ENCODE measurements around the gene SLC35A2.

SLC35A2 gene

DNA sequence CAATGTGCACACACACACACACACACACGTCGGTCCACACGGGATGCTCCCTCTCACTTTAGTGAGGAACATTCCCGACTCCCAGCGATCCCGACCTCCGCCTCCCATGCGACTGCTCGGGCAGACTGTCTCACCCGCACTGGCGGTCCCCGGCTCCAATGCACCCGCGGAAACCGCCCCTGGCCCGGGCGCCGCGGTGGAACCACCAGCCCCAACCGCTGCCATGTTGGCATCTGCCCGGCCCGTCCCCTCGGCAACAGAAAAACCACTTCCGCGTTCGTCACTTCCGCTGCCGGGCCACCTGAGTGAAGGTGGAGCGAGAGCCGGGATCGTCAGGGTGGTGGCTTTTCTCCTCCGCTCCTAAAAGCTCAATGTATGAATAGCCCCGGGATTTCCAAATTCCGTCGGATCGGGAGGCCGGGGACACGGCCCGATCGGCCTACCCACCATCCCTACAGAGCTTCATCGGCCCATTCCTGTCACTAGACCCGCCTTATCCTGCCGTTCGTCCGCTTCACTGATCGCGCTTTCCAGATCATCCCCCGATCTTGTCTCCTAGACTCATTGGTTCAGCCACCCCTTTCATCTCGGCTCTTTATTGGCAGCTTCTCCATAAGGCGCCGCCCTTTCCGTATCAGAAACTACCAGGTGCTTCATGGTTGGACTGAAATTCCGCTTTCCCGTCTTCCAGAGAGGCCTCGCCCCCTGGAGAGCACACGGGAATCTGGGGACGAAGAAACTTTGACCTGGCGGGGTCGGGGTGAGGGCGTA, at the start of gene SLC35A2:
SLC35A2 (minus strand) TSS at position 235 of the 771 bp plus-strand sequence; CDS start at position 225, 10 bp downstream.
- Histone ChIP-seq H3K4me1 (ENCODE audit: control insufficient read depth, insufficient read depth, low read length) (no peaks in the 10 kb centered on the region), H3K4me3 (ENCODE audit: low read length) (peak within 1 kb of the TSS; percentile 86), H3K9ac (ENCODE audit: low read length) (peak within 1 kb of the TSS; percentile 56), H3K27me3 (ENCODE audit: control insufficient read depth, insufficient read depth, low read length) (no peaks in the 10 kb centered on the region), H3K27ac (ENCODE audit: low read depth, low read length) (peak within 1 kb of the TSS; percentile 48), H3K36me3 (ENCODE audit: control insufficient read depth, insufficient read depth, low read length) (peaks cover 4% of the 10 kb centered on the region)

DNA sequence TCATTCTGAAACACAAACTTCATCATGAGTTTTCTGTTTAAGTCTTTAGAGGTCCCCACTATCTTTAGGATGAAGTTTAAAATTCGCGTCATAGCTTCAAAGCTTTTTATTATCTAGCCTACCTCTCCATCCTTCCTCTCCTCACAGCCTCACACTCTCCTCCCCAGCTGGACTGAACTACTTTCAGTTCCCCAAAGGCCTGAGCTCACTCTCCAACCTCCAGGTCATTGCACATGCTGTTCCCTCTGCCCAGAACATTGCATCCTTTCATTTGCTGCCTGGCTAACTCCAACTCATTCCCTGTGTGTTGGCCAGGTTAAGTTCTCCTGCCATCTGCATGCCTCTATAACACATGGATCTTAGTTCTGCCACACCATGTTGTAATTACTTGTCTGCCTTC, 48.8 kb upstream of the SLC35A2 start:
- Histone ChIP-seq H3K4me1 (ENCODE audit: control insufficient read depth, insufficient read depth, low read length) (peaks cover 8% of the 10 kb centered on the region), H3K36me3 (ENCODE audit: control insufficient read depth, insufficient read depth, low read length) (no peaks in the 10 kb centered on the region), H3K27ac (ENCODE audit: low read depth, low read length) (no peak overlapping the region), H3K4me3 (ENCODE audit: low read length) (no peak overlapping the region), H3K9ac (ENCODE audit: low read length) (no peak overlapping the region), H3K27me3 (ENCODE audit: control insufficient read depth, insufficient read depth, low read length) (no peaks in the 10 kb centered on the region)

DNA sequence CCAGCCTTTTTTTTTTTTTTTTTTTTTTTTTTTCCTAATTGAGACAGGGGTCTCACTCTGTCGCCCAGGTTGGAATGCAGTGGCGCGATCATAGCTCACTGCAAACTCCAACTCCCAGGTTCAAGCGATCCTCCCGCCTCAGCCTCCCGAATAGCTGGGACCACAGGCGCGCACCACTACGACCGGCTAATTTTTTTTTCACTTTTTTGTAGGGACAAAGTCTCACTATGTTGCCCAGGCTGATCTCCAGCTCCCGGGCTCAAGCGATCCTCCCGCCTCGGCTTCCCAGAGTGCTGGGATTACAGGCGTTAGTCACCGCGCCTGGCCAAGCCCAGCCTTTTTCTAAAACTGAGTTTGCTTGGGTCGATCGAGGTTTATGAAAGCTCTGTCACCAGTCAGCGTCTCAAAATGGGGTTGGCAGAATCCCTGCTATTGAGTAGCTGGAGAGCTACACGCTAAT, 47.2 kb upstream of the SLC35A2 start:
- Histone ChIP-seq H3K36me3 (ENCODE audit: control insufficient read depth, insufficient read depth, low read length) (no peaks in the 10 kb centered on the region), H3K27ac (ENCODE audit: low read depth, low read length) (peak overlapping the region; percentile 84), H3K4me1 (ENCODE audit: control insufficient read depth, insufficient read depth, low read length) (peaks cover 8% of the 10 kb centered on the region), H3K4me3 (ENCODE audit: low read length) (peak overlapping the region; percentile 62), H3K27me3 (ENCODE audit: control insufficient read depth, insufficient read depth, low read length) (no peaks in the 10 kb centered on the region), H3K9ac (ENCODE audit: low read length) (peak overlapping the region; percentile 32)

DNA sequence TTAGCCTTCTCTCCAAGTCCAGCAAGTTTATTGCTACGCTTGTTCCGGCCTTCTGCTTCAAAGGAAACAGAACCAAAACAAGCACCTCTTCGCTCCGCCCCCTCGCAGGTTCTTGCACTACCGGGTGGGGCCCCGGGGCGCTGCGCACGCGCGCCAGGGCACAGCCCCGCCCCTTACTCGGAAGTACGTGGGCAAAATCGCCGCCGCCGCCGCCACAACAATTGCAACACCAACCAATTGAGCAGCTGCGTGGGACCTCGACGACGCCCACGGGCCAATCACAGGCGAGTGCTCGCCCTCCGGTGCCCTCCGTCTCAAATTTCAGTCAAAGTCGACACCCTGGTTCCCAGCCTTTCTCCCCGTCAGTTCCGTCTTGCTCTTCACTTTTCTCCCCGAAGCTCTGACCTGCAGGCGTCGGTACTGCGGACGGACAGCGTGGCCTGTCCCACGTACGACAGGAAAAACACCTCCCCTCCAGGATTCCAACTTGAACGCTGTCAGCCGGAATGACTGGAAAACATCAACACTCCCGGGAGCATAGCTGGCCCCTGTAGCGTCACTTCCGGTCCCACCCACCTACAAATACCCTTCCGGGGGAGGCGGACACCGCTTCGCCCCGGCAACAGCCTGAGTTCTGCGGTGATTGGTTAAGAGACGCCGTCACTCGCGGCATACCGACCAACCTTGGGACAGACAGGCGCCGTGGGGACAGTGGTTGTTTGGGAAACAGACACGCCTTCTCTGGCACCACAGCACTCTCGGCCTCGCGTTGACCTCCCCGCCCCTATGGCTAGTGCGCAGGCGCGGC, 46.6 kb upstream of the SLC35A2 start:
- no peaks in the 10 kb centered on the region for H3K27me3 ChIP-seq (ENCODE audit: control insufficient read depth, insufficient read depth, low read length)
- H3K9ac ChIP-seq (ENCODE audit: low read length), result no peak overlapping the region
- no peaks in the 10 kb centered on the region for H3K36me3 ChIP-seq (ENCODE audit: control insufficient read depth, insufficient read depth, low read length)
- peak overlapping the region; percentile 95 for H3K27ac ChIP-seq (ENCODE audit: low read depth, low read length)
- peak overlapping the region; percentile 79 for H3K4me3 ChIP-seq (ENCODE audit: low read length)
- peaks cover 8% of the 10 kb centered on the region for H3K4me1 ChIP-seq (ENCODE audit: control insufficient read depth, insufficient read depth, low read length)

DNA sequence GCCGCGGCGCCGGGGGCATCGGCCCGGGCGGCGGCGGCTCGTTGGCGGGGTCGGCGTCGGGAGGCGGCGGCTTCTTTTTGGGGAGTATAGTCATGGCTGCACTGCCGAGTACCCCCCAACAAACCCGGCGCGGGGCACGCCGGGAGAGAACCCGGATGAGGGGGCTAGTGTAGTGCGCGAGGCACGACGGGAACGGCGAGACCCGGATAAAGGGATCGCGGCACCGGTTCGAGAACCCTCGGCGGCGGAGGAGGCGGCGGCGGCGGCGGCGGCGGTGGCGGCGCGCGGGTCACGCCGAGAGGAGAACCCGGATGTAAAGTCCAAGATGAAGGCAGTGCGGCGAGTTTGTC, 46.0 kb upstream of the SLC35A2 start, which contains the start of gene OTUD5:
OTUD5 (minus strand) TSS at position 131 of the 350 bp plus-strand sequence; CDS start at position 94, 37 bp downstream.
- peak within 1 kb of the TSS; percentile 95 for H3K27ac ChIP-seq (ENCODE audit: low read depth, low read length)
- H3K27me3 ChIP-seq (ENCODE audit: control insufficient read depth, insufficient read depth, low read length), result no peaks in the 10 kb centered on the region
- peak within 1 kb of the TSS; percentile 79 for H3K4me3 ChIP-seq (ENCODE audit: low read length)
- no peaks in the 10 kb centered on the region for H3K36me3 ChIP-seq (ENCODE audit: control insufficient read depth, insufficient read depth, low read length)
- peak within 1 kb of the TSS; percentile 25 for H3K9ac ChIP-seq (ENCODE audit: low read length)
- peaks cover 8% of the 10 kb centered on the region for H3K4me1 ChIP-seq (ENCODE audit: control insufficient read depth, insufficient read depth, low read length)

DNA sequence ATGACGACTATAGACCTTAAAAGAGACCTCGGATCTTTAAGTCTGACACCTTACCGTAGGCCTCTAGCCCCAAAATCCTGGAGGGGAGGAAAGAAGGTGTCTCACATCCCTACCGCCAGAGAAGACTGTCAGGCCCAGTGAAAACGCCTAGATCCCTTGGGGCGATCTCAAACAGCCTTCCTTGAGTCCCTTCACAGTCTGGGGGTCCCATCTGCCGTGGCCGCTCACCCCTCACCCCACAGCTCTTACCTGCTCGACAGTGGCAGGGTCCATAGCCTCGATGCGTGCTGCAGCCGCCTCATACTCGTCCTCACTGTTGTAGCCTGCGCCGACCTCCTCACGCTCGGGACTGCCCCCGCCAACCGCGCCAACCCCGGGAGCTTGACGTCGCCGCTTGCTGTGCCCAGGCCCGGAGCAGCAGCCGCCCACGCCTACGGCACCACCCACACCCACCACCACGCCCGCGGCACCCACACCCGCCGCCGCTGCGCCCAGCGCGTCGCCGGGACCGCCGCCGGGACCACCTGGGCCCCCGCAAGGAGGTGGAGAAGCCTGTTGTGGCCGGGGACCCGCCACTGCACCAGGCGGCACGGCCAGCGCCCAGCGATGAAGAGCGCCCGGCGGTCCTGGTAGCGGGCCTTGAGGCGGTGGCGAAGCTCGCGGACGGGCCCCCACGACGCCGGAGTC, 45.4 kb upstream of the SLC35A2 start:
- H3K9ac ChIP-seq (ENCODE audit: low read length), result peak overlapping the region; percentile 25
- peak overlapping the region; percentile 69 for H3K4me3 ChIP-seq (ENCODE audit: low read length)
- peaks cover 8% of the 10 kb centered on the region for H3K4me1 ChIP-seq (ENCODE audit: control insufficient read depth, insufficient read depth, low read length)
- peak overlapping the region; percentile 73 for H3K27ac ChIP-seq (ENCODE audit: low read depth, low read length)
- H3K36me3 ChIP-seq (ENCODE audit: control insufficient read depth, insufficient read depth, low read length), result no peaks in the 10 kb centered on the region
- H3K27me3 ChIP-seq (ENCODE audit: control insufficient read depth, insufficient read depth, low read length), result no peaks in the 10 kb centered on the region

- H3K27ac ChIP-seq (ENCODE audit: low read depth, low read length), result no peak overlapping the region
- H3K9ac ChIP-seq (ENCODE audit: low read length), result no peak overlapping the region
- H3K4me3 ChIP-seq (ENCODE audit: low read length), result no peak overlapping the region
- no peaks in the 10 kb centered on the region for H3K36me3 ChIP-seq (ENCODE audit: control insufficient read depth, insufficient read depth, low read length)
- no peaks in the 10 kb centered on the region for H3K27me3 ChIP-seq (ENCODE audit: control insufficient read depth, insufficient read depth, low read length)
- H3K4me1 ChIP-seq (ENCODE audit: control insufficient read depth, insufficient read depth, low read length), result no peaks in the 10 kb centered on the region
Observed at GRCh38 chrX:48948589-48948988, 37.1 kb upstream of the SLC35A2 start.

DNA sequence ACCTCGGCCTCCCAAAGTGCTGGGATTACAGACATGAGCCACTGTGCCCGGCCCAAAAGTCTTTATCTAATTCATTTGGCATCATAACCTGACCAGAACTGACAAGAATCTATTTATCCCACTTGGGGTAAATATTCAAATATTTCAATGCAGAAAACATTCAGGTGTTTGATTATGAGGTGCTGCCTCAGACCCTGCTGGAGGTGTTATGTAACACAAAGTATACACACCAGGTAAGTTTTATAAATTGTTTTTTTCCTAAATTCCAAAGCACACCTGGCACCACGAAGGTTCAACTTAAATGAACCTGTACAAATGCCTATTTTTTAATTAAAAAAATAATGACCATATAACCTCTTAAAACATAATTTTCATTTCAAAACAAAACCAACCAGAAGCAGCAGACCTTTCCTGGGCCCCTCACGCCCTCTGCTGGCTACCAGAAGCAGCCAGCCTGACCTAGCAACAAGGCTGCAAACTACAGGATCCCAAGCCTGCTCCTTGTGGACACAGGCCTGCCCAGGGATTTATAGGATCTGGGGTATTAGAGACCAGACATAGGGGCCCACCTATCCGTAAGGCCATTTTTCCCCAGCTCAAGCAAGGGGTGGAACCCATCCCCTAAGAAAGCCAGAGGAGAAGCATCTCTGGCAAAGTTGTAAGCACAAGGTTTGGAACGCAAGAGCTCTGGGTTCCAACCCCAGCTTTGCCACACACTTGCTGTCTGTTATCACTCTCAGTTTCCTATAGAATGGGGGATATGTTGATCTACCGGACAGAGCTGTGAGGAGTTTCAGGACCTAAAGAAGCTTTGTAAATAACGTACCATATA, 34.3 kb upstream of the SLC35A2 start:
- H3K4me3 ChIP-seq (ENCODE audit: low read length), result no peak overlapping the region
- H3K36me3 ChIP-seq (ENCODE audit: control insufficient read depth, insufficient read depth, low read length), result no peaks in the 10 kb centered on the region
- no peak overlapping the region for H3K27ac ChIP-seq (ENCODE audit: low read depth, low read length)
- H3K27me3 ChIP-seq (ENCODE audit: control insufficient read depth, insufficient read depth, low read length), result no peaks in the 10 kb centered on the region
- H3K4me1 ChIP-seq (ENCODE audit: control insufficient read depth, insufficient read depth, low read length), result no peaks in the 10 kb centered on the region
- no peak overlapping the region for H3K9ac ChIP-seq (ENCODE audit: low read length)

DNA sequence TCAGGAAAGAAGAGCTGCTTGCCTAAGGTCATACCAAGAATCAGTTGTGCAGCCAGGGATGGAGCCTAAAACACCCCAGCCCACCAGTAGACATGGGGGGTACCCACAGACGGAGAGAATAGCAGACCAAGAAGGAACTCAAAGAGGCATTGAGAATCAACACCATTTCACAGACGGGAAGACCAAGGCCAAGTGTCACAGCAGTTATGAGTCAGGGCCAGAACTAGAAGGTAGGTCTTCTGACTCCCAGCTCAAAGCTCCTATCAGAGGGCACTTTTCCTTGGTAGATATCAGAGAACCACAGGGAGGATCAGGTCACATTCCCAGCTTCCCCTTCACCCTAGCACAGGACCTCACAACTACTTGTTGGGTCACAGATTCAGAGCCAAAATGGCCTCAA, 31.4 kb upstream of the SLC35A2 start:
- Histone ChIP-seq H3K4me1 (ENCODE audit: control insufficient read depth, insufficient read depth, low read length) (no peaks in the 10 kb centered on the region), H3K27me3 (ENCODE audit: control insufficient read depth, insufficient read depth, low read length) (no peaks in the 10 kb centered on the region), H3K4me3 (ENCODE audit: low read length) (no peak overlapping the region), H3K36me3 (ENCODE audit: control insufficient read depth, insufficient read depth, low read length) (no peaks in the 10 kb centered on the region), H3K27ac (ENCODE audit: low read depth, low read length) (no peak overlapping the region), H3K9ac (ENCODE audit: low read length) (no peak overlapping the region)

DNA sequence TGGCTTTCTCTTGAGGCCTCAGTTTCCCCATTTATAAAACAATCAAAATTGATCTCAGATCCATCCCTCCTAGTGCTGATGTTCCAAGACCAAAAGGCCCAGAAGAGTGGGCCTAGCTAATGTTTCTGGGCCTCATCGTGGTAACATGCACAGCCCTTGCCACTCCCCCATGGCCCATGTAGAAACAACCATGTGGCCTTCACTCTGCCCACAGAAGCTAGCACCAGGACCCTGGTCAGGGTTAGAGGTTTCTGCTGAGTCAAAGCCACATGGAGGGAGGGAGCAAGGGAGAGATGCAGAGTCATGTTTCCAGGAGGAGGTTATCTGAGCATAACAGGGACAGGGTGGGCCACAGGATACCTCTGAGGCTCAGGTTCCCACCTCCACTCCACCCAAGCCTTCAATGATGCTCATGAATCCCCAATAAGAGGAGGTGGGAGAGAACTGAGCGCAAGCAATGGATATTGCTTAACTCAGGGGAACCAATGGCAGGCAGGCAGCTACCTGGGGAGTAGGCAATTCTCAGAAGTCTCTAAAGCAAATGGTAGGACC, 29.0 kb upstream of the SLC35A2 start:
- Histone ChIP-seq H3K9ac (ENCODE audit: low read length) (no peak overlapping the region), H3K27me3 (ENCODE audit: control insufficient read depth, insufficient read depth, low read length) (no peaks in the 10 kb centered on the region), H3K27ac (ENCODE audit: low read depth, low read length) (no peak overlapping the region), H3K36me3 (ENCODE audit: control insufficient read depth, insufficient read depth, low read length) (no peaks in the 10 kb centered on the region), H3K4me3 (ENCODE audit: low read length) (no peak overlapping the region), H3K4me1 (ENCODE audit: control insufficient read depth, insufficient read depth, low read length) (no peaks in the 10 kb centered on the region)

DNA sequence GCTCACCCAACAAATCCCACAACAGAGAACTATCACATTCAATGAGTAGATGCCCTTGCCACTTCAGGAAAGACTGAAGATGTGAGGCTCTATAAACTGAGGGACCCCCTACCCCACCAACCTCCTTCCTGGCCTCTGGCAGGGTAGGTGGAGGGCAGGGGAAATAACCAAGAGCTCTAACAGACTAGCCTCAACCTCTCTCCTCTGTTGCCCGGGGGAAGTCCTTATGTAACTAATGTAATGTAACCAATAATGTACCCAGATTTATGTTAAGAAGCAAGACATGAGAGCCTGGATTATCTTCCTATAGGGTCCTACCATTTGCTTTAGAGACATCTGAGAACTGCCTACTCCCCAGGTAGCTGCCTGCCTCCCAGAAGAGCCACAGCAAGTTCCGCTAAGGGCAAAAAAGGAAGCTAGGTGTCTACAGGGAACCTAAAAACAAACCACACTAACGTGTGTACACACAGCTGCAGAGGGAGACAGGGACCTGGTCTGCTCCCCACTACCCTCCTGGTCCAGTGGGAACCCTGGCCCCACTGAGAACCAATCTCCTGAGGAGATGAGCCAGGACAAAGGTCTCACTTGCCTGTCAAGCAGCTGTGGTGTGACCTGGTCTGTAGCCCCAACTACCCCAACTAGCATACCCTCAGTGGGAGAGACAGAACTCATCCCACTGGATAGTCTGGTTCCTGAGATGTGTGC, 28.2 kb upstream of the SLC35A2 start:
- no peaks in the 10 kb centered on the region for H3K27me3 ChIP-seq (ENCODE audit: control insufficient read depth, insufficient read depth, low read length)
- no peaks in the 10 kb centered on the region for H3K36me3 ChIP-seq (ENCODE audit: control insufficient read depth, insufficient read depth, low read length)
- H3K9ac ChIP-seq (ENCODE audit: low read length), result no peak overlapping the region
- no peak overlapping the region for H3K4me3 ChIP-seq (ENCODE audit: low read length)
- H3K27ac ChIP-seq (ENCODE audit: low read depth, low read length), result no peak overlapping the region
- H3K4me1 ChIP-seq (ENCODE audit: control insufficient read depth, insufficient read depth, low read length), result no peaks in the 10 kb centered on the region
